ENCODE results near the gene TTL.
"Not testable (repeated sequence)": the region's sequence is repeated elsewhere in the genome, so short reads cannot be mapped to it uniquely, and the experiment has no call there.

TTL gene

DNA sequence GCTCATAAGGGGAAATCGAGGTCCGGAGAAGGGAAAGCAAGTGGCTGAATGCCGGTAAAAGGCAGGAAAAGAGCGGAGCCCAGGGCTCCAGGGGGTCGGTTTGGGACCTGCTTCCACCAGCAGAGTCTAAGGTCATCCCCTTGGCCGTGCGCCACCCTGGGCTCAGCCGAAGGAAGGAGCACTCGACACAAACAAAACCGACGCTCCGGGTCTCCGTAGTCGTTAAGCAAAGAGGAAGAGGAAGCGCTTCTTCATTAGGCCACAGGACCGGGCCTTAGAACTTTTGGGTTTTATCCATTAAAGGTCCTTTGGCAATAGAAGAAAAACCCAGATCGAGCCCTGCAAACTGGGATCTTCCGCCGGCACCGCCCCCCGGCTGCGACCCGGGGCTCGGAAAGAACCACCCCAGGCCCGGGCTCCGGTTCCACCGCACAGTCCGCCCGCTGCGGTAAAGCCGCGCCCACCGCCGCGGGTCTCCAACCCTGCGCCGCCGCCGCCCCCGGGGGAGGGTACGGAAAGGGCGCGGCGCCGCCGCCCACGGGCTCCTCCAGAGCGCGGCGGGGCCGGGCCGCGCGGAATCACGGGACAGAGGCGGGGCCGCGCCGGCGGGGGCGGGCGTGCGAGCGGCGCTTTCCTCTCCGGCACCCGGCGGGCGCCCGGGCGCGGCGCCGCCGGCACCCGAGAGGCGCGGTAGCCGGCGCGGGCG, at the start of gene TTL:
TTL (plus strand) TSS at position 629 of the 706 bp plus-strand sequence. CDS start 189 bp downstream, outside the sequence.
- peak; percentile 59 for DNase-seq (ENCODE audit: low read depth, low spot score)

DNA sequence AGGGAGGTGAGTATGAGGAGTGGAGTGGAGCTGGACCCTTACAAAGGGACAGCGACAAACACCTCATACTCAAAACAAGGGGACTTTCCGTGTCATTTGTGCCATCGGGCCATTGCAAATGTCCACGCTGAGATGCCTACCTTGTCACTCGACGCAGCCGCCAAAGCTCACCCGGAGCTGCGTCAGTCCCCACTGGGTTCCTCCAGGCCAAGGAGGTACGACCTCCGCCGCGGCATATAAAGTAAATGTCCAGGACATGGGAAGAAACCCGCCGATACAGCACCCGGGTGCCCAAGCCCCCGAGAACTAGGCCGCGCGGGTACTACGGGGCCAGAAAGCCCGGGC, 49.6 kb upstream of the TTL start:
- DNase-seq (ENCODE audit: low read depth, low spot score), result not testable (repeated sequence)

DNA sequence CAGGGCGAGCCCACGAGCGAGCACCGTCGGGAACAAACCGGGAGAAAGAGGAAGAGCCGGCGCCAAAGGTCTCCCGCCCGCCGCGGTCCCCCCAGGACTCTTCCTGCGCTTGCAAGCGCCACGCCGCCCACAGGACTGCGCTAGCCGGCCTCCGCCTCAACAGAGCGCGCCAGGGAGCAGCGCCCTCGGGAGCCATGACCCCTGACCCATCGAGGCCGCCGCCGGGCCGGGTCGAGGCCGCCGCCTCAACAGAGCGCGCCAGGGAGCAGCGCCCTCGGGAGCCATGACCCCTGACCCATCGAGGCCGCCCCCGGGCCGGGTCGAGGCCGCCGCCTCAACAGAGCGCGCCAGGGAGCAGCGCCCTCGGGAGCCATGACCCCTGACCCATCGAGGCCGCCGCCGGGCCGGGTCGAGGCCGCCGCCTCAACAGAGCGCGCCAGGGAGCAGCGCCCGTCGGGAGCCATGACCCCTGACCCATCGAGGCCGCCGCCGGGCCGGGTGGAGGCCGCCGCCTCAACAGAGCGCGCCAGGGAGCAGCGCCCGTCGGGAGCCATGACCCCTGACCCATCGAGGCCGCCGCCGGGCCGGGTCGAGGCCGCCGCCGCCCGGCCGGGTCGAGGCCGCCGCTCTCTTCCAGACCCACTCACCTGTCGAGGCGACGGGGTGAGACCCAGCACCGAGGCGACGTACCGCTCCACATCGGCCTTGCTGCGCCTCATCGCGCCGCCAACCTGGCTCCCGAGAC, 49.0 kb upstream of the TTL start:
- DNase-seq (ENCODE audit: low read depth, low spot score), result not testable (repeated sequence)

DNA sequence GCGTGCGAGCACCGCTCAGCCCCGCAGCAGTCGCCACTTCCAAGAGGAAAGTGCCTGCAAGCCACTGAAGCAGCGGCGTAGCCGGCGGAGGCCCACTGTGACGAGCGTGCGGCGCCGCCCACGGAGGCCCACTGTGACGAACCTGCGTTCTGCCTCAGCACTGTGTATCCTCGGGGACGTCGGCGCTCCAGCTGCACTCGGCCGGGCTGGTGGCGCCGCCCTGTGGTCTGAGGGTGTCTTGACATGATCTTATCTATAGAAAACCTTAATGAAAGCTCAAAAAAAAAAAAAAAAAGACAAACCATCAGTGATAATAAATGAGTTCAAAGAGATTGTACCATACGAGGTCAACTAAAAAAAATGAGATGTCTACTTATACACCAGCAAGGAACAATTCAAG, 48.5 kb upstream of the TTL start, which contains the start of gene RGPD8:
RGPD8 (minus strand) TSS at position 166 of the 400 bp plus-strand sequence. CDS start 192 bp downstream, outside the sequence.
- peak; percentile 79 for DNase-seq (ENCODE audit: low read depth, low spot score)

DNA sequence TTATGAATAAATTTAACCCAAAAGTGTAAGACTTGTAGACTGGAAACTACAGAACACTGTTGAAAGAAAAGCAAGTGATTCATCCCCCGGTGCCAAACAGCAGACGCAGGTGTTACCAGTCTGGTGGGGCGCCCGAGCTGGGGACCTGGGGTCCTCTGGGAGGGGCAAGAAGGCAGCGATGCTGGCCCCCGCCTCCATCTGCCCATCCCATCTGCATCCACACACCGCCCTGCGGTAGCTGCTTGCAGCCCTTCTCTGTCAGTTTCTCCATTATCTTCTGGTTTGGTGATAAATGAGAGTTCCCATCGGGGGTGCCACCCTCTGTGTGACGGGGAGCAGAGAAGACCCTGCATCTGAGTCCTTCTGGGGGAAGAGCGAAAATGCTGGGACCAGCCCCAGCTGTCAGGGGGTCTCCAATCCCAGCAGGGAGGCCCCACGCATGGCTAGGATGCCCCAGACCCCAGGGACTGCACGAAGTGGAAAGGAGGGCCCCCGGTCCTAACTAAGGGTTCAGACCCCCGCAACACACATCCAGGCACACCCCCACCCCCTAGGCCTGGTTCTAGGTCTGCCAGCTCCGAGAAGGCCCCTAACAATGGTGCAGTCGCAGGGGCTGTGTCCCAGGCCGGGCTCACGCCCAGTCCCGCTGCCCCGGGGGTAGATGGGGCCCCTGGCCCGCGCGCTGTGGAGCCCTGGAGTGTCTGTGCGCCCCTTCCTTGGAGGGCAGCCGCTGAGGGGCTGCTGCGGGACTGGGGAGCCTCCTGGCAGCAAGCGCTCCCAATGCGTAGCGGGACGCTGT, 47.8 kb upstream of the TTL start:
- DNase-seq (ENCODE audit: low read depth, low spot score), result no peak

- not testable (repeated sequence) for DNase-seq (ENCODE audit: low read depth, low spot score)
These were observed 46.9 kb upstream of the TTL start for GRCh38 chr2:112434890-112435715.

GRCh38 chr2:112435716-112436431, 46.1 kb upstream of the TTL start:
- not testable (repeated sequence) for DNase-seq (ENCODE audit: low read depth, low spot score)

DNA sequence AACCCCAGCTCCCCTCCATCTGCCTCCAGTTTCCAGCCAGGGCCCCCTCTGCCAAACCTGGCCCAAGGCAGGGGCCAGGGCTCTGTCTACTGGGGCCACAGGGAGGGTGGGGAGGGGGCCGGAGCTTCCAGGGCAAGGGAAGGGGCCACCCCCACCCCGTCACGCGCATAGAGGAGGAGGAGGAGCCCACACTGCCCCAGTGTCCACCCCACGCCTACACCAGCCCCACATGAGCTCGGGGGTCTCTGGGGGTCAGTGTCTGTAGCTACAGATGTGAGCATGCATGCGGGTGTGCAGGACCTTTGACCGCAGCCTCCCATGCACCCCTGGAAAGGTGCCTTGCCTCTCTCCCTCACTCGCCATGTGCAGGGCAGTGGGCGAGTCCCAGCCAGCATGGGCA, 45.0 kb upstream of the TTL start:
- not testable (repeated sequence) for DNase-seq (ENCODE audit: low read depth, low spot score)

DNA sequence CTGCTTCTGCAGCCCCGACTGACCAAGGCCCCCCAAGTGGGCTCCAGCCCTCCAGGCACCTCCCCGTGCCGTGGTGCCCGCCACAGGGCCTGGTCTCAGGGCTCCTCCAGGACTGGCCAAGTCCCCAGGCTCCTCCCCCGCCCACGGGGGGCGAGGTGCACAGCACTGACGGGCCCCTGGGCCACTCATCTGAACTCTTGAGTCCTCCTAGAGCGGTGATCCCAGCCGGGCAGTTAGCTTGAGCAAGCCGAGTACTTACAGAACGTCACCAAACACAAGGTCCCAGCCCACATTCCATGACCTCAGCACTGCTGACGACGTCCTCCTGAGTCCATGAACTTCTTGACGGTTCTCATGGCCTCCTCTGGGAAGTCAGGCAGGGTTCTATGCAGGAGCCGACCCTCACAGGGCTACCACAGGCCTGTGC, 44.5 kb upstream of the TTL start:
- DNase-seq (ENCODE audit: low read depth, low spot score), result not testable (repeated sequence)

DNA sequence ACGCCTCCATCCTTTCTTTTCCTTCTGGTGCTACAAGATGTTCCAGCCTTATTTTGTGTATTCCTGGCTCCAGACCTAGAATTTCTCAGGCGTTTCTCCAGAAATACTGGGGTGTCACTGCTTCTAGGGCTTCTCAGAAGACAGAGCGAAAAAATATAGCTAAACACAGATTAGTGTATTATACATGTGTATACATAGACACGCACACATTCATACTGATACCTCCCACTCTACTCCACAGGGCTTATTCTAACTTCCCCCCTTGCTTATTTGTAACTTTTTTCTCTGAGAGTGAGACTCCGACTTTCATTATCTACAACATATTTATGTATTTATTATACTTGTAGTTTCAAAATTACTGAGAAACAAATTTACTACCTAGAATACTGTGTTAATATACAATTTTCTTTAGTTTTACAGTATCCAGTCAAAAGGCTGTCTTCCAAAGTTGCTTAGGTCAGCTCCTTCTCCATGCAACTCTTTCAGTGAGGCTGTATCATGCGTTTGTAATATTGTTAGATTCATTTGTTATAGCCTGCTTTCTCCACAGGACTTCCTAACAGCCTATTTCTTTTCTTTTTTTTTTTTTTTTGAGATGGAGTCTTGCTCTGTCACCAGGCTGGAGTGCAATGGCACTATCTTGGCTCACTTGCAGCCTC, 43.2 kb upstream of the TTL start:
- not testable (repeated sequence) for DNase-seq (ENCODE audit: low read depth, low spot score)

DNA sequence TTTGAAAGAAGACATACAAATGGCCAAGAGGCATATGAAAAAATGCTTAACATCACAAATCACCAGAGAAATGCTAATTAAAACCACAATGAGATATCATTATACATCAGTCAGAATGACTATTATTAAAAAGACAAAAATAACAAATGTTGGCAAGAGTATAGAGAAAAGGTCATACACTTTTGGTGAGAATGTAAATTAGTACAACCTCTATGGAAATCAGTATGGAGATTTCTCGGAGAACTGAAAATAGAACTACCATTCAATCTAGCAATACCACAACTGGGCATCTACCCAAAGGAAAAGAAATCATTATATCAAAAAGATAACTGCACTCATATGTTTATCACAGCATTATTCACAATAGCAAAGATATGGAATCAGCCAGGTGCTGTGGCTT, 37.7 kb upstream of the TTL start:
- not testable (repeated sequence) for DNase-seq (ENCODE audit: low read depth, low spot score)

DNA sequence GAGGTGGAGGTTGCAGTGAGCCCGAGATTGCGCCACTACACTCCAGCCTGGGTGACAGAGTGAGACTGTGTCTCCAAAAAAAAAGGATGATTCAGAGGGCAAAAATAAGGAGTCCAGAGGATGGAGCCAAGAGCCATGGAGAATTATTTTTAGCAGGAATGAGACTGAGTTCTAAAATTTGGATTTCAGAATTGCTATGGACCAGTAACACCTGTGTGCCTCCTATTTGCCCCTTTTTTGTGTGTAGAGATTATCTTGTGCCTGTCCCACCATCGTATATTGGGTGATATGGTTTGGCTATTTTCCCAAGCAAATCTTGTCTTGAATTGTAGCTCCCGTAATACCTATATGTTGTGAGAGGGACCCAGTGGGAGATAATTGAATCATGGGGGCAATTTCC, 32.1 kb upstream of the TTL start:
- no peak for DNase-seq (ENCODE audit: low read depth, low spot score)

- DNase-seq (ENCODE audit: low read depth, low spot score), result no peak
These were observed 30.6 kb upstream of the TTL start for GRCh38 chr2:112451317-112451716.

DNA sequence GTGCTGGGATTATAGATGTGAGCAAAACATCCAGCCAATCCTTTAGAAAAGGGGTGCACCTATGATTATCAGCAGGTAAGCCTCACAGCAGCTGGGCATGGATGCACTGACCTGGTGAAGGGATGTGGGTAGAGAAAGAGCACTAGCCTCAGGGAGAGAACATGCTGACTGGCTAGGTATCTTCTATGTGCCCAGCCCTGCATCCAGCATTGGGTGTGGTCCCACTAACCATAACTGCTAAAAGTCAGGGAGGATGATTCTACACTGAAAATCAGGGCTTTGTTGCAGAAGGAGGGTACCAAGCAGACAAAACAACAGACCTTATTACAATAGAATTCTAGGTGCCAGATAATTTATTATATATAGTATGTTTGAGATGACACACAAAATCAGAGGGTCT, 27.4 kb upstream of the TTL start:
- no peak for DNase-seq (ENCODE audit: low read depth, low spot score)

- no peak for DNase-seq (ENCODE audit: low read depth, low spot score)
These were observed 22.6 kb upstream of the TTL start for GRCh38 chr2:112459372-112459771.

DNA sequence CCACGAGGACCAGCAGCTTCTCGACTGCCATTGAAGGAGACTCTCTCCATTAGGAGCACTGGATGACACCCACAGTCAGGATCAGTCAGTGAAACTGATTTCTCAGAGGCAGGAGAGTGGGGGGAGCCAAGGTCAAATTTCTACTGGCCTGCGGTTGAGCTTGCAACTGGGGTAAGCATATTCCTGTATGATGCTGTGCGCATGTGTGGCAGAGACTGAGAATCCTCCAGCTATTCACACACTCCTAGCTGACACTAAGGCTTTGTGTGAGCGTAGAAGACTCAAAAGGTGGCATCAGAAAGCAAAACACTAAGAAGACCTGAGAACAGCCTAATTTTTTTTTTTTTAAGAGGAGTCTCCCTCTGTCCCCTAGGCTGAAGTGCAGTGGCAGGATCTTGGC, 19.8 kb upstream of the TTL start:
- DNase-seq (ENCODE audit: low read depth, low spot score), result no peak

DNA sequence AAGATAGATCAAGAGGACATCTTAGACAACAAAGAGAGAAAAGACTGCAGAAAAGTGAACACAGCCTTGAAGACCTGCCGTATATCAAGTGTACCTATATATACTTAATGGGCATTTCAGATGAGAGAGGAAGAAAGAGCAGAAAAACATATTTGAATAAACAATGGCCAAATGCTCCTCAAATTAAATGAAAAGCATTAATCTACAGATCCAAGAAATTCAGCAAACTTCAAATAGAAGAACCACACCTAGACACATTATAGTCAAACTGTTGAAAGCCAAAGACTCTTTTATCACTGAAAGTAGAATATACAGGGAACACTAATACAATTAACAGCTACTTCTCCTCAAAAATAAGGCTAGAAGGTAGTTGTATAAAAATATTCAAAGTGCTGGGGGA, 18.7 kb upstream of the TTL start:
- no peak for DNase-seq (ENCODE audit: low read depth, low spot score)

- no peak for DNase-seq (ENCODE audit: low read depth, low spot score)
These were observed 16.6 kb upstream of the TTL start for GRCh38 chr2:112465382-112465781.

DNA sequence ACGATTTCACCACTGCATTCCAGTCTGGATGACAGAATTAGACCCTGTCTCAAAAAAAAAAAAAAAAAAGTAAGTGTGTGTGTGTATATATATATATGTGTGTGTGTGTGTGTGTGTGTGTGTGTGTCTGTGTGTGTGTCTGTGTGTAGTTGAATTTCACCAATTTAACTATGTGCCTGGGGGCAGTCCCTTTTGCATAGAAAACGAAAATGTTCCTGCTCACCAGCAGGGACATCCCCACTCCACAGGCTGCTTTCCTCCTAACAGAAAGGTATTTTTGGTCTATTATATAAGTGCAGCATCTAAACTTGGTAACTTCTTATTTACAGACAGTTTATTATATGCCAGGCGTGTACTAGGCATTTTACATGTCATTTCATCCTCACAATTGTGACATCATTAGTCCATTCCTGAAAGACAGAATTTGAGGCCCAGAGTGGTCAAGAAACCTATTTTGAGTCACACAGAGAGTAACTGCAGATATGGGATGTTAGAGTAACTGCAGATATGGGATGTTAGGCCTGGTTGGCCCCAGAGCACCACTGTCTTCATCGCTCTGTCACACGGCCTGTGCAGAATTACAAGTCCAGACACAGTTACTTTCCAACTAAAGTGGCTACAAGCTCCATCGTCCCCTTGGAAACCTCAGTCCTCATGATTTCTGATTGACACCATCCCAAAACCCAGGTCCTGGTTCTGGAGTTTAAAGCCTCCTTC, 9.3 kb upstream of the TTL start:
- DNase-seq (ENCODE audit: low read depth, low spot score), result no peak
